HG03457 (cell line): ENCODE data around the gene ADGRA1.
"Not testable (repeated sequence)": the region's sequence is repeated elsewhere in the genome, so short reads cannot be mapped to it uniquely, and the experiment has no call there.

ENCODE experiments used
- ATAC-seq: cut with Tn5 transposase; IDR thresholded peaks from one replicate; pipeline ENCODE4 v1.9.1; 2021; ENCODE audit warnings: moderate number of reproducible peaks; ENCODE audit not compliant: unreplicated experiment

The ADGRA1 gene

DNA sequence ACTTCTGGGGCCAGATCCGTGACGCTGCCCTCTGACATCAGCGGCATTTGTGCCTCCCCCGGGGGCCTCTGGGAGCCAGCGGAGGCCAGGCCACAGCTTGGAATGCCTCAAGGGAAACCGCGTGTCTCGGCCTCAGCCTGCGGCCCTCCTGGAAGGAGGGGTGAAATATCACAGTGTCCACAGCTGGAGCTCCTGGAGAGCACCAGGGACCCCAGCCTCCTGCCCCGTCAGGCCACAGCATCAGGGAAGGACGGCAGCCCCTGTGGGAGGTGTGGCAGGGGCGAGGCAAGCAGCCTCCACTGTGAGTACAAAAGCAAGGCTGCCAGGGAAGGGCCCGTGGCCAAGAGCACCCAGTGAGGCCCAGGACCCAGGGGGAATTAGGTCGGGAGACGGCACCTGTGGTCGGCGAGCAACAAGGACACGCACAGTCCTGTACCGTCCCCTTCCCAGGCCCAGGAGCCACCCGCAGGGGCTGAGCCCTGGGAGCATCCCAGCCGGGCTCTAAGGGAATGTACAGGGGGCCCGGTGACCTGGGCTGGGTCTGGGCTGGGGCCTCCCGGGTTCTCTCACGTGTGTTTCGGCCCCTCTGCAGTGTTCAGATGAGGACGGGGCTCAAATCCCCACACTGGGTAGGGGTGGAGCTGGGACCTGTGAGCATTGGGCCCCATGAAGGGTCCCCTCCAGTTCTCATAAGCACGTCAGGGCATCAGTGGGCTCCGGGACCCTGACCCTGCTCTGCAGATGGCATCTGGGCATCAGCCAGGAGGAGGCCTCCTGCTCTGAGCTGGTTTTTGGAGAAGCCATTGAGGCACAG is 53.6 kb downstream of the ADGRA1 start:
- ATAC-seq: no peak

DNA sequence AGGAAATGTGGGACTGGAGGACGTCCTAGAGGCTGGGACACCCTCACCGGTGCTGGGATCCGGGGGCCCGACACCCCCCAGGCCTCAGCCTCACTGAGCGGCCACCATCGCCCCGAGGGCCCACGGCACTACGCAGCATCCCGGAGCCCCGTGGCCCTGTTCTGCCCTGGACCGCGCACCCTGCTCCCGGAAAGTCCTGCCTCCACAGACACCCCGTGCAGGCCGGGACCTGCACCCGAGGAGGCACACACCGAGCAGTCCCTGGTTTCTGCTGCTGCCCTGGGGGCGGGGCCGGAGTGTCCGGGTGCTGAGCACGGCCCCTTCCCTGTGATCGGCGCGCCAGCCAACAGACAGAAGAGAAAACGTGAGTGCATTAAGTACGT is 54.2 kb downstream of the ADGRA1 start:
- no peak for ATAC-seq

DNA sequence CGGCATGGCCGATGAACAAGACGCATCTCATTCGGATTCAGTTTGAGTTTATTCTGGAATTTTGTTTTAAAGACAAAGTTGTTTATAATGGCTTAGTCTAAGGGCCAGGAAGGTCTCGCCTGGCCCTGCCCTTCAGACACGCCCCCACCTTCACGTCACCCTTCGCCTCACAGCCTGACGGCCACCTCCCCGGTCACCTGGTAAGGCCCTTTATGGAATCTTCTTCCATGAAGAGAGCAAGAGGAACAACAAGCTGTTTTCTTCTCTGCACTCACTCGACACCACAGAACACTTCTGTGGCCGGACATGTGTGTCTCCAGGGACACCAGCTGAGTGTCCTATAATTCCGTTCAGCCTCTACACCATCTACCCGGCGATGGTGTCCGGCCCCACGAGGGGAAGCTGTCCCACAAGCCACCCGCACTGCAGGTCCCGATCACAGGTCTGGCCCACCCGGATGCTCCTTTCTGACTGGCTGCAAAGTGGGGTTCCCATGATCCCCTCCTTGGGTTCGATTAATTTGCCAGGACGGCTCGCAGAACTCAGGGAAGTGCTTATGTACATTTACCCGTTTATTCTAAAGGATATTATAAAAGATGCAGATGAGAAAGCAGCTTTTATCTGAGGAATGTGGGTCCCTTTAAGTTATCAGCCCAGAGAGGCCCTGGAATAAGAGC is 54.9 kb downstream of the ADGRA1 start:
- ATAC-seq: no peak

DNA sequence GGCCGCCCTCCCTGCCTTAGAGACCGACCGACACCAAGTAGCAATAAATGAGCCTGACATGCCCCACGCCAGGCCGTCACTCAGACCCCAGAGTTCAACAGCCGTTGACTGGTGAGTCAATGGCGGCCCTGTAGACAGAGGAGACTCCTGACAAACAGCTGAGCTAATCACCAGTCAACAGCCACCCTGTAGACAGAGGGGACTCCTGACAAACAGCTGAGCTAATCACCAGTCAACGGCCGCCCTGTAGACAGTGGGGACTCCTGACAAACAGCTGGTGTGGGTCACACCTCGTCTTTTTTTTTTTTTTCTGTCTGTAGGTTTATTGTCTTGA is 55.4 kb downstream of the ADGRA1 start:
- no peak for ATAC-seq

DNA sequence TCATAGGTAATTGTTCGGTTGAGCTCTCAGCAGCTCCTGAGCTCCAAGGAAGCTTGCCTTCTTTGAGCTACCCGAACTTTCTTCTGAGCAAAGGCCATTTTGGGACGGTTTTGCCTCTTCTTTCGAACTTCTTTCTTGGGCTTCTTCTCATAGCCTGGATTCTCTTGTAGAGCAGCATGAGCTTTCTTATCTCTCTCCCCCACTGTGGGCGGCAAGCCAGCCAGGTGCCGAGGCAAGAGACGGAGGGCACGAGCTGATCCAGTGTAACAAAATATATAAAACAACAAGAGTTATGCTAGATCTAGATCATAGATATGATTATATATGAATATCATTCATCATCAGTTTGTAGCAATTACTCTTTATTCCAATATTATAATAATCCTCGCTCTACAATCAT is 55.8 kb downstream of the ADGRA1 start:
- ATAC-seq: no peak

DNA sequence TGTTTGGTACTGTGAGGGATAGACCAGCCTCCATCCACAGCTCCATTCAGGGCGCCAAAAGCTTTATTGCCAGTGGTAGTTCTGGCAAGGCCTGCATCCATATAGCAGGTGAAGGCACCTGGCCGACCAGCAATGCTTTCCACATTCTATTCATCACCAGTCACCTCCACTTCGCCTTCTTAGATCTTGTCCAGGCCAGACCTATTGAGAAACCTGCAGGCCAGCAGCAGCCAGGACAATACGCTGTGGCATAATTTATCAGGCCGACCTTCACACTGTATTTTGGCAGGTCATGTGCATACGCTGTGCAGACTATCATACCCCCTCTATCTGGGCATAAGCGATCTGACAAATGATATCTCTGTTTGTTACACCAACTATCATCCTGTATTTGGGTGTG is 57.0 kb downstream of the ADGRA1 start:
- ATAC-seq: no peak

DNA sequence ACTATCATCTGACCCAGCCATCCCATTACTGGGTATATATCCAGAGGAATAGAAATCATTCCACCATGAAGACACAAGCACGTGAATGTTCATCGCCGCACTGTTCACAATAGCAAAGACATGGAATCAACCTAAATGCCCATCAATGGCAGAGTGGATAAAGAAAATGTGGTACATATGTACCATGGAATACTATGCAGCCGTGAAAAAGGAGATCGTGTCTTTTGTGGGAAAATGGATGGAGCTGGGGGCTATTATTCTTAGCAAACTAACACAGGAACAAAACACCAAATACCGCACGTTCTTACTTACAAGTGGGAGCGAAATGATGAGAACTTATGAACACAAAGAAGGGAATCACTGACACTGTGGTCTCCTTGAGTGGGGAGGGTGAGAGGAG is 62.5 kb downstream of the ADGRA1 start:
- no peak for ATAC-seq

DNA sequence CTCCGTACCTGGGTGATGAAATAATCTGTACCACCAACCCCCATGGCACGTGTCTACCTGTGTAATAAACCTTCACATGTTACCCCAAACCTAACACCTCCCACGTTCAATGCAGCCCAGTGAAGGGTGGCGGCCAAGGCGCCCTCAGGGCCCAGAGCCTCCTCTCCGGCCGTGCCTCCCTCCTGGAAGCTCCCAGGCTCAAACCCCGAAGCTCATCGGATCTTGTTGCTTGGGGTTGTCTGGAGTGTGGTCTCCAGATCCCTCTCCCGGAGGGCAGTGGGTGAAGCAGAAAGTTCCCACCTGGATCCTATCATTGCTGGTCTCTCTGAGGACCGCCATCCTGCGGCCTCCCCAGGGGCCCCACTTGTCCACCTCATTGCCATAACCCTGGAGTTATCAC is 62.9 kb downstream of the ADGRA1 start:
- no peak for ATAC-seq

DNA sequence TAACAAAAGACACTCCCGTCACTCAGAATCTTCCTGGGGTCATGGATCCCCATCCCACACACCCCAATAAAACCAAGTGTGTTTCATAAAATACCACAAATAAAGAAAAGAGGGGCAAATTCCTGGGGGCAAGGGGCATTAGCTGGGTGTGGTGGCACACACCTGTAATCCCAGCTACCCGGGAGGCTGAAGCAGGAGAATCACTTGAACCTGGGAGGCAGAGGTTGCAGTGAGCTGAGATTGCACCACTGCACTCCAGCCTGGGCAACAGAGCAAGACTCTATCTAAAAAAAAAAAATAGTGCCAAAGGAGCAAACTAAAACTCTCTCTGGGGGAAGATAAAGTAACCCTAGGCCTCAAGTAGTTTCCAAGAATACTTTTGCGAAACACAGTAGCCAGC is 63.3 kb downstream of the ADGRA1 start:
- not testable (repeated sequence) for ATAC-seq

DNA sequence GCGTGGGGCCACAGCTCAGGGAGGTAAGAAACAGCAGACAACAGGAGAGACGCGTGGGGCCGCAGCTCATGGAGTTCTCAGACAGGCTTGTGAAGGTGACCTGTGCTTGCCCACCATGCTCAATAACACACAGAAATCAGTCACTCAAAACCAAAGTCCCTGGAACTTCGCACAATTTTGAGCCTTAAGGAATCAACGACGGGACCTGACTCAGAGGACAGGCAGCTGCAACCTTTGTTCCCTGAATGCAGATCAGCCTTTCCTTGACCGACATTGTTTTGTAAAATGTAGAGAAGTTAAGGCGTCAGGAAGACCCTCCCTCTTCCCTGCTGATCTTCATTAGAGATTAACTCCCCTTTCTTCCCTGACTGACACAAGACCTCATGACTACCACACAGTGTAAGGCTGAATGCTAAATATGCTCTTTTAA is 63.8 kb downstream of the ADGRA1 start:
- no peak for ATAC-seq

DNA sequence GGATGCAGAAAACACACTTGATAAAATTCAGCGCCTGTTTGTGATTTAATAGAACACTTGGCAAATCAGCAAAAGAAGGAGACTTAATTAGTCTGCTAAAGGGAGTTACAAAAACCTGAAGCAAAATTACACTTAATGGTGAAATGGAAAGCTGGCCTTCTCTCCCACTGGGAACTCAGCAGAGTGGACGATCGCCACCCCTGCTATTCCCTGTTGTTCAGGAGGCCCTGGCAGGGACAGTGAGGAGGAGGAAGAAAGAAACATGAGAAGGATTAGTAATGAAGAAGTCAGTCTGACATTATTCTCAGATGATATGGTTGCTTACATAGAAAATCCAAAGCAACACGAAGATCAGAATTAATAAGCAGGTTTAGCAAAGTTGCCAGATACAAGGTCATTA is 66.7 kb downstream of the ADGRA1 start:
- no peak for ATAC-seq

DNA sequence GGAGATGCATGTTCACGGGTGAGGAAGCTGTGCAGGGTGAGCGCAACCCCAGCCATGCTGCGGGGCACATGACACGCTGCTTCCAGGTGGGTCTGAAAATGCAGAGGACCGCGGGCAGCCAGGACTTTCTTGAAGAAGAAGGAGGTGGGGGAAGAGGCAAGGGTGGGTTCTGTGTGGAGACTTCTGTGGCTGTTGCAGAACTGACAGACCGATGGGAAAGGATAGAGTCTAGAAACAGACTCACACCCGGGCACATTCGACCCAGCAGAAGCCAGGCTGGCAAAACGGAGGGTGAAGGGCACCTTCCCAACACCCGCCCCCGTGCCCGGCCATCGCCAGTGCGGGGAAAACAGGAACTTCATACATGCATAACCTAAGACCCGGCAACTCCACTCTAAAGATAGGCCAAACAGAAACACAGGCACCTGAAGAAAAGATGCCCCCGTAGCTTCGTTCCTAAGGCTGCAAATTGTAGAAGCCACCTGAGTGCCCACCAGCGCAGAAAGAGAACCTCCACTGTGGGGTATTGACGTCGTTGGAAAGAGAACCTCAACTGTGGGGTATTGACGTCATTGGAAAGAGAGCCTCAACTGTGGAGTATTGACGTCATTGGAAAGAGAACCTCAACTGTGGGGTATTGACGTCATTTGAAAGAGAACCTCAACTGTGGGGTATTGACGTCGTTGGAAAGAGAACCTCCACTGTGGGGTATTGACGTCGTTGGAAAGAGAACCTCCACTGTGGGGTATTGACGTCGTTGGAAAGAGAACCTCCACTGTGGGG is 67.5 kb downstream of the ADGRA1 start:
- ATAC-seq: no peak

DNA sequence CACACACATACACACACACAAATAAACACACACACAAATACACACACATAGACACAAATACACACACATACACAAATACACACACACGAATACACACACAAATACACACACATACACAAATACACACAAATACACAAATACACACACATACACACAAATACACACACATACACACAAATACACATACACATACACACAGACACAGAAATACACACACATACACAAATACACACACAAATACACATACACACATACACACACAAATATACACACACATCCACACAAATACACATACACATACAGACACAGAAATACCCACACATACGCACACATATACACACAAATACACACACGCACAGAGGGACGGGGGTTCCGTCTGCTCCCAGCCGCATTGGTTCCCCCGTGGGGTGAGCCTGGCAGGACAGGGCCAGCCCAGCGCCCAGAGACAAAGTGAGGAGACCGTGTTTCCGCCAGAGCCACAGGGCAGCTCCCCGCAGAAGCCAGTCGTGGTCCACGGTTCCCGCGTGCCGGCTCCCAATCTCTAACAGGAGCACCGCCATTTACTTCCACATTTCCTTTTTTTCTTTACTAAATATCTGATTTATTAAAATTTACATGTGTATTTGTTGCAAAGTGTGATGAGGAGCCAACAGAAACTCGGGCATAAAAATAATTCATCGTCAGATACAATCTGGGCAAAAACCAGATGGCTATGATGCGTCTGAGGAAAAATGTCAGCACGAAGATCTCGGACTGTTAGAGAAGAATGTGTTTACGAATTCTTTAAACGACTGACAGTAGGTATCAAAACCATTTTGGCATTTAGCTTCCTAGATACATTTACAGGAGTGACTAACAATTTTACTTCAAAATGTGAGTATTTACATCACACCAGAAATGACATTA is 69.2 kb downstream of the ADGRA1 start:
- ATAC-seq: no peak

DNA sequence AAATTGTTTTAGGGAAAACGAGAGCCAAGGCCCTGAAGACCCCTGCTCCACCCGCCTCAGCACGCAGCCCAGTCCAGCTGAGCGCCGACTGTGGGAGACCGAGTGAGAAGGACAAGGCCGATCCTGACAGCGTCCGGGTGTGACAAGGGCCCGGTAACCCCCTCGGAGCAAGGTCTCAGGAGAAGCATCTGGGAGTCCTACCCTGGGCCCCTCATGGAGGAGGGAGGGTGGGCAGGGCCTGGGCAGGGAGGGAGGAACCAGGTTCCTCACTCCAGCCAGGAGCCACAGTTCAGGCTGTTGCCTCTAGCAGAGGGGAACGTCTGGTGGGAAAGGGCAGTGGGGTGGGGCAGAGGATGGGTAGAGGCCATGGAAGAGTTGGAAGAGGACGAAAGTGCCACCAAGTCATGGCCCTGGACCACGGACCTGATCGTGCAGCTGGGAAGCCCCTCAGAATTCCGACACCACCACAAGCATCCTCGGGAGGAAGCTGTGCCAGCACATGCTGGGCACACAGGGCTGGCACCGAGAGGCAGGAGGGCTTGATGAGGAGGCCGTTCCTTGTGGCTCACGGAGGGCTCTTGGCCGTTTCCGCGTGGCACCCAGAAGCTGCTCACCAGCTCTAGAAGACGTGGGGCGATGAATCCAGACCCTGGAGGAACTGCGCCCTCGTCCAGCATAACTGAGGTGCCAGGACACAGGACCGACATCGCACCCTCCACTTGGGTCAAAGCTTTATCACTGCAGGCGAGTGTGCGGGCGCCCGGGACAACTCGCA is 70.1 kb downstream of the ADGRA1 start:
- ATAC-seq: no peak

DNA sequence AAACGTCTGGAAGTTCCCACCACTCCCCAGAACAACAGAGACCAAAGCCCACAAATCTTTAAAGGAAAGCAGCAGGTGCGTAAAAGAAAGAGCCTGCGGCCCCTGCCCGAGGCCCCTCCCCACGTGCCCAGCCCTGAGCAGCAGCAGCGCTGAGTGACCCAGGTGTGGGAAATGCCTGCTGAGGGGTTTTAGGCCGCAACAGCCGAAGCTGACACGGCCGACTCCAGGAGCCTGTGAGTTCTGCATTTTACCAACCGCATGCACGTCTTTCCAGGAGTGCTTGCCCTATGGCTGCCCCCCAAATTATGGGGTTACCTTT is 70.7 kb downstream of the ADGRA1 start:
- no peak for ATAC-seq

DNA sequence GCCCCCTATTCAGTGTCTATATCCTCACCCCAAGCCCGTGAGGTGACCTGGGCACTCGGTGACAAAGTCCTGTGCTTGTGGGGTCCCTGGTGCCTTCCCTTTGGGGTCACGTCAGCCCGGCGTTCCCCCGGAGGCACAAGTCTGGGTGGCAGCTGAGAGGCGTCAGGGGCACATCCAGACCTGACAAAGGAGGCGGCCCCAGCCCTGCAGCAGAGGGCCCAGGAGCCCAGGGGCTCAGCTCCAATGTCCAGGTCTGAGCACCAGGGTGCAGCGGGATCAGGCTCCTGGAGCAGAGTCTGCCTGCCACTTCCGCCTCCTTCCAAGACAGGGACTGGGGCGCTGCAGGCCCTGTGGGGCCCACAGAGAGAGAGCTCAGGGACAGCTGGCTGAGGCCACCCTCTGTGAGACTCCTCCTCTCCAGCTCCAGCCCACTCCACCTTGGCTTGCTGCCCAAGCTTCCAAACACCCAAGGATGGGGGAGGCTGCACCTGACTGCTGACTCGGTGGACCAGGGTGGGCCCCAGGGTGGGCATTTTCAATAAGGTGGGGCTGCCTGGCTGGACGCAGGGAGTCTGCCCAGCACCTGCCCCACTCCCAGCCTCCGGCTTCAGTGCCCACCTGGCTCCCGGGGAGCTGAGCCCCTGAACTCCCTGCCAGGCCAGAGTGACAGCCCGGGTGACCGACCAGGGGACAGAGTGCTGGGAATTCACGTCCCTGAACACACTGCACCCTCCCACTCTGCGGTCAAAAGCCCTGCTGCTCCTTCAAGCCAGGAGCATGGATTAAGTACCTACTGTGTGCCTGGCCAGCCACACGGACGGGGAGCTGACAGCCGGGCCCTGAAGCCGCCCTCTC is 71.3 kb downstream of the ADGRA1 start:
- no peak for ATAC-seq

DNA sequence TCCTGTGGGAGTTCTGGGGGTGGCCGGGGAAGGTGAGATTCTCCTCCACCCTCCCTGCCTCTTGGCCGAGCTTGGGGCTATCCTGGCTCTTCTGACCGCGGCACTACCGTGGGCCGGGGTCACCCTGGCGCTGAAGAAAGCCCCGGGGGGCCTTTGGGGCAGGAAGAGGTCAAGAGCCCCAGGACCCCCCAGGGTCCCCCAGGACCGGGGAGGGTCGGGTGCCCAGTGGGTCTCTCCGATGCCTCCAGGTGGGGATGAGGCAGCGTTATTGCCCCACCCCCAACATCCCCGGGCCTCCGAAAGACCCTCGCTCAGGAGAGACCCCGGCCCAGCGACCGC is 71.9 kb downstream of the ADGRA1 start:
- ATAC-seq: no peak

DNA sequence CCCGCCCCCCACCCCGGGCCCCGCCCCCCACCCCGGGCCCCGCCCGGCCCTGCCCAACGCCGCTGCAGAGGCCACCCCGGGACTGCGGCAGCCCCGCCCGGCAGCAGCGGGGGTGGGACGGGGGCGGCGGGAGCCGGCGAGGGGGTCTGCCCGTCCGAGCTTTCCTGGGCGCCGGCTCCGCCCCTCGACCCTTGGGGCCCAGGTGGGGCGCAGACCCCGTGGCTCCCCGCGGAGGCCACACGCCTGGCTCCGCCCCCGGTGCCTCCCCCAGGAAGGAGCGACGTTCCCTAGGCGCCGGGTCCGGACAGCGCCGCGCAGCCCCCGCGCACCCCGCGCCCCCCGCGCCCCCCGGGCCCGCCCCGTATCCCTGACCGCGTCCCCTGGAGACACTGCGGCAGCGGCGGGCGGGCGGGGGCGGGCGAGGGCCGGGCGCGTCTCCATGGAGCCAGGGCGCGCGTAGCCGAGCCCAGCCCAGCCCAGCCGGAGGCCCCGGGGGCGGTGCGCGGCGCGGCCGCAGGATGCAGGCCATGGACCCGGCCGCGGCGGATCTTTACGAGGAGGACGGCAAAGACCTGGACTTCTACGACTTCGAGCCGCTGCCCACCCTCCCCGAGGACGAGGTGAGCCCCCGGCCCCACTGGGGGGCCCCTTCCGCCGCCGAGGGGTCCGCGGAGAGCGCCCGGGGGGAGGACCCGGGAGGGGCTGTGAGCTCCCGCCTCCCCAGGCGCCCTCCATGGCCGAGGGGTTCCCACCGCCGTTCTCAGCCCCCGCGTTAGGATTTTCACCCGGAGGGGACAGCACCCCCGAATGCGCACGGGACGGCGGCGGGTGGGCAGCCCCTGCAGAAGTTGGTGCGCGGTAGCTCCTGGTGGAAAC is 72.5 kb downstream of the ADGRA1 start, which contains the start of gene KNDC1:
KNDC1 (plus strand) TSS at position 270 of the 876 bp plus-strand sequence; CDS start at position 519, 249 bp downstream.
- ATAC-seq: no peak
